HEK293 (cell line): ENCODE results near the gene TNFSF13B.

Source experiments
- BCL11A ChIP-seq: fragments of 450-650 bp; formaldehyde crosslinking; IDR thresholded peaks from 2 replicates; pipeline ENCODE4 v1.5.1; 2016; ENCODE audit warnings: low read depth, missing biosample characterization, missing genetic modification characterization
- CTCF ChIP-seq: fragments of 450-650 bp; formaldehyde crosslinking; IDR thresholded peaks from 2 replicates; pipeline ENCODE4 v1.5.1; 2016; ENCODE audit warnings: missing biosample characterization, missing genetic modification characterization
- HOXA7 ChIP-seq: sonication (generic); formaldehyde crosslinking; IDR thresholded peaks from 2 replicates; pipeline ENCODE4 v1.8.1; 2022; ENCODE audit warnings: missing genetic modification reagents, borderline replicate concordance
- MYNN ChIP-seq: fragments of 450-650 bp; formaldehyde crosslinking; IDR thresholded peaks from 2 replicates; pipeline ENCODE4 v1.5.1; 2016; ENCODE audit warnings: missing biosample characterization, missing genetic modification characterization, borderline replicate concordance
- MZF1 ChIP-seq: fragments of 450-650 bp; formaldehyde crosslinking; IDR thresholded peaks from 2 replicates; pipeline ENCODE4 v1.5.1; 2017; ENCODE audit warnings: missing biosample characterization, missing genetic modification characterization, borderline replicate concordance
- PRDM10 ChIP-seq: fragments of 450-650 bp; formaldehyde crosslinking; IDR thresholded peaks from 2 replicates; pipeline ENCODE4 v1.5.1; 2016; ENCODE audit warnings: missing biosample characterization, missing genetic modification characterization
- ZFP41 ChIP-seq: fragments of 450-650 bp; formaldehyde crosslinking; IDR thresholded peaks from 2 replicates; pipeline ENCODE4 v1.5.1; 2016; ENCODE audit warnings: missing biosample characterization, missing genetic modification characterization, borderline replicate concordance
- ZNF121 ChIP-seq: fragments of 450-650 bp; formaldehyde crosslinking; IDR thresholded peaks from 2 replicates; pipeline ENCODE4 v1.5.1; 2016; ENCODE audit warnings: missing biosample characterization, missing genetic modification characterization
- ZNF280C ChIP-seq: fragments of 450-650 bp; formaldehyde crosslinking; IDR thresholded peaks from 2 replicates; pipeline ENCODE4 v1.5.1; 2016; ENCODE audit warnings: missing biosample characterization, missing genetic modification characterization
- ZNF335 ChIP-seq: fragments of 450-650 bp; formaldehyde crosslinking; conservative IDR thresholded peaks from 2 replicates; pipeline ENCODE4 v1.5.1; 2016; ENCODE audit warnings: missing biosample characterization, missing genetic modification characterization
- ZNF366 ChIP-seq: fragments of 450-650 bp; formaldehyde crosslinking; conservative IDR thresholded peaks from 2 replicates; pipeline ENCODE4 v1.5.1; 2016; ENCODE audit warnings: missing biosample characterization, missing genetic modification characterization
- ZNF416 ChIP-seq: fragments of 450-650 bp; formaldehyde crosslinking; IDR thresholded peaks from 2 replicates; pipeline ENCODE4 v1.5.1; 2016; ENCODE audit warnings: missing biosample characterization, missing genetic modification characterization
- ZNF76 ChIP-seq: fragments of 450-650 bp; formaldehyde crosslinking; IDR thresholded peaks from 2 replicates; pipeline ENCODE4; 2016; ENCODE audit warnings: low read depth, missing biosample characterization, missing genetic modification characterization, borderline replicate concordance

- TF ChIP-seq ZNF335 (tag by site-specific recombination) (no peak), BCL11A (tag by site-specific recombination) (no peak), CTCF (no peak), ZNF366 (no peak), ZNF416 (tag by site-specific recombination) (no peak), ZNF280C (tag by site-specific recombination) (no peak), PRDM10 (tag by site-specific recombination) (no peak), ZFP41 (no peak), HOXA7 (CRISPR knock-in tag) (no peak), MYNN (tag by site-specific recombination) (no peak), ZNF76 (tag by site-specific recombination) (no peak), MZF1 (tag by site-specific recombination) (no peak), ZNF121 (tag by site-specific recombination) (no peak)
Measured at GRCh38 chr13:108266321-108266990, 3.1 kb upstream of the TNFSF13B start.
